HG03565 (cell line): ENCODE measurements around the gene FCF1.
"Not testable (repeated sequence)": the region's sequence is repeated elsewhere in the genome, so short reads cannot be mapped to it uniquely, and the experiment has no call there.

Experiments
- ATAC-seq: cut with Tn5 transposase; IDR thresholded peaks from one replicate; pipeline ENCODE4 v1.9.1; 2021; ENCODE audit warnings: mild to moderate bottlenecking, moderate library complexity; ENCODE audit not compliant: unreplicated experiment

Gene FCF1

DNA sequence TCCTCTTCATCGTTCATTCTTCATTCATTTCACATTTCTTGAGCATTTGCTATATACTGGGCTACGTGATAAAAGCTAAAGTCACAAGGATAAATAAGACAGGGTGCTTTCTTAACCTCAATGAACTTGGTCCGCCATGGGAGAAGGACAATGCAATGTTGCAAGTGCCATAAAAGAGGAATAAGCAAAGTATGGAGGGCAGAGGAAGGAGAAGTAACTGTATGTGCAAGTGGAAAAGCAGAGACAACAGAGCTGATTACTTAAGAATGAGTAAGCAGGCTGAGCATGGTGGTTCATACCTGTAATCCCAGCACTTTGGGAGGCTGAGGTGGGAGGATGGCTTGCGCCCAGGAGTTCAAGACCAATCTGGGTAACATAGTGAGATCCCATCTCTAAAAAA, 14.5 kb upstream of the FCF1 start:
- ATAC-seq = no peak

DNA sequence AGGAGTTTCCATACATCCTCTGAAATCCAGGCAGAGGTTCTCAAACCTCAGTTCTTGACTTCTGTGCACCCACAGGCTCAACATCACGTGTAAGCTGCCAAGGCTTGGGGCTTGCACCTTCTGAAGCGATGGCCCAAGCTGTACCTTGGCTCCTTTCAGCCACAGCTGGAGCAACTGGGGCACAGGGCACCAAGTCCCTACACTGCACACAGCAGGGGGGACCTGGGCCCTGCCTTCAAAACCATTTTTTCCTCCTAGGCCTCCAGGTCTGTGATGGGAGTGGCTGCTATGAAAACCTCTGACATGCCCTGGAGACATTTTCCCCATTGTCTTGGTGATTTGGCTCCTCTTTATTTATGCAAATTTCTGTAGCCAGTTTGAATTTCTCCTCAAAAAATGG, 10.7 kb upstream of the FCF1 start:
- no peak for ATAC-seq

DNA sequence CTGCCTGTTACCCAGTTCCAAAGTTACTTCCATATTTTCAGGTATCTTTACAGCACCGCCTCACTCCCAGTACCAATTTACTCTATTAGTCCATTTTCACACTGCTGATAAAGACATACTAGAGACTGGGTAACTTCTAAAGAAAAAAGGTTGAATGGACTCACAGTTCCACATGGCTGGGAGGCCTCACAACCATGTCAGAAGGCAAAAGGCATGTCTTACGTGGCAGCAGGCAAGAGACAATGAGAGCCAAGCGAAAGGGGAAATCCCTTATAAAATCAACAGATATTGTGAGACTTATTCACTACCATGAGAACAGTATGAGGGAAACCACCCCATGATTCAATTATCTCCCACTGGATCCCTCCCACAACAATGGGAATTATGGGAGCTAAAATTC, 9.9 kb upstream of the FCF1 start:
- no peak for ATAC-seq

DNA sequence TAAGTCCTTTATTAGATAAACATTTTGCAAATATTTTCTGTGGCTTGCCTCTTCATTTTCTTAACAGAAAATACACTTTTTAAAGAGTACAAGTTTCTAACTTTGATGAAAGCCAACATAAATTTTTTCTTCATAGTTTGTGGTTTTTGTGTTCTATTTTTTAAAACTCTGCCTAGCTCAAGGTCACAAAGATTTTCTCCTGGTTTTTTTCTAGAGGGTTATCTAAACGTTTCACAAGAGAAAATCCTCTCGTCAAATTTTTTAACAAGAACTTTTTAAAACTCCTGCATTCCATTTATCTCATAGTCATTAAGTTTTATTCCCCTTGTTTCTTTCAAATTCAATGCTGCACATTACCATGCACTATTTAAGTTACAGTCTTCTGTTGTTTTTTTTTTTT, 8.3 kb upstream of the FCF1 start:
- no peak for ATAC-seq

DNA sequence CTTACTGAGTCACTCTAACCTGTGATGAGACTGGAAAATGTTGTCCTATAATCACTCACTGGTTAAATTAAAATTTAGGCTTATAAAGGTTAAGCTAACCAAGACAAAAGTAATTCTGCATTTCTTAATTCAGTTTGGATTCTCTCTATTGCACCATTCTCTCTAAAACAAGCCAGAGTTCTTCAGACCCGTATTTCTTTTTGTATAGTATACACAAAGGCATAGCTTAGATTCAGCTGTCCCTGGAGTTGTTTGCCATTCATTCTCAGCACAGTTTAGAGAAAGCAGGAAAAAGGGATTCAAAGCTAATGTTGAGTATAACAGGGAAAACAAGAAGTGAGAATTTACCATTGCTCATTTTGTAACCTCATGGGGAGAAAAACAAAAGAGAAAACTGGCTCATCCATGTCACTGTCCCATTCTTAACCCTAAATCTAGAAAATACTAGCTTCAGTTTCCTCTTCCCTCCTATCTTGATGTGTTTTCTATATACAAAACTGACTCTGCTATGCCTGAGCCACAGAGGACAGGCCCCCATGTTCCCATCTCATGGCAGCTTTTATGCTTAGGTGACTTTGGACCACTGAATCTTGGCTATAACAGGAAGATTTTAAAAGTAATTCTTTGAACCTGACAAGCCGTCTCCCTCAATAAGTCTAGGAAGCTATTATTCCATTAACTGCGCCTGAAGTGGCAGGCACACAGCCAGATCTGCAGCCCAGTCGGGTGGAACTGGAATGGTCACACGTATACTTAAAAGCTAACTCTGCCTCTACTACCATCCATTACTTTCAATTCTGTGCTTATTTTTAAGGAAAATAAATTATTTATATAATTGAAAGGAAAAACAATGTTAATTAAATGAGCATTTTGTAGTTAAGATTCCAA, 7.1 kb upstream of the FCF1 start:
- ATAC-seq = no peak

DNA sequence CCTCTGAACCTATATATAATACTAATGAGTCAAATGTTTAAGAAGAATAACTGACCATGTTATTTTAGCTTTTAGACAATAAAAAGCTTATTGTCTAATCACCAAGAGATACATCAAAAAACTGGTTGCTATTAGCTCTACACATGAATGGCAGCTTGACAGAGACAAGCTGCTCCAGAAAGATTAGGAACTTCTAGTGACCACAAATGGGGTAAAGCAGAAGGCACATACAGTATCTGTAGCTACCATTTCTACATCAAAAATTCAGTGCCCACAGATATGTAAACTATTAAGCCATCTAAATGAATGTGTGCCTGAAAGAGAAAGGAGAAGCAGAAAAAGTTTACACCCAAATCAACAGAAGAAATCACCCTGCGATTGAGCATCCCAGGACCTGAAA, 2.5 kb upstream of the FCF1 start:
- ATAC-seq = no peak

DNA sequence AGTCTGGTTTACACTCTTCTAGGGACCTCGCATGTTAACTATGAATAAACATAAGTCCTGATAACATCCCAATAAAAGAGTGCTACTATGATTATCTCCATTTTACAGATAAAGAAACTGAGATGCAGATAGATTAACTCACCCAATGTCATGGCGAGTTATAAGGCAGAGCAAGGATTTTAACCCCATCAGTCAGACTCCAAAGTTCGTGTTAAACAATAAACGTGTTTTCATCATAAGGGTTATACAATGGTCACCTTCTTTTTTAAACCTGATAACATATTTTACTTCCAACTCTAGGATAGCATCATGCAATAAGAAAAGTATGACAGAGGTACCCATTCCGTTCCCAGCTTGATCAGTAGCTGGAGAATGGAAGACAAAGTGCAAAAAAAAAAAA, 1.3 kb upstream of the FCF1 start:
- ATAC-seq = no peak

DNA sequence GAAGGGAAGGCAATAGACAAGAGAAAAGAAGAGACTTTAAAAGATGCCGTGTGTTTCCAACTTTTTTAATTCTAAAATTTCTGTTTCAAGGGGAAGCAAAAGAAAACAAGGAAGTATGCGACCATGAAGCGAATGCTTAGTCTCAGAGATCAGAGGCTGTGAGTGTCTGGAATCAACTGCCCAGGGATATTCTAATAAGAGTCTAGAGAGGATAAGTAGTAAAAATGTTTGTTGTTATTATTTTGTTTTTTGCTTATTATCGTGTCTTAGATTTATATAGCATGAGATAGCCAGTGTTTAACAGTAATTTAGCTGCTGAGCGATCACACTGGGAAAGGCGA, 421 bp downstream of the FCF1 start:
- no peak for ATAC-seq

DNA sequence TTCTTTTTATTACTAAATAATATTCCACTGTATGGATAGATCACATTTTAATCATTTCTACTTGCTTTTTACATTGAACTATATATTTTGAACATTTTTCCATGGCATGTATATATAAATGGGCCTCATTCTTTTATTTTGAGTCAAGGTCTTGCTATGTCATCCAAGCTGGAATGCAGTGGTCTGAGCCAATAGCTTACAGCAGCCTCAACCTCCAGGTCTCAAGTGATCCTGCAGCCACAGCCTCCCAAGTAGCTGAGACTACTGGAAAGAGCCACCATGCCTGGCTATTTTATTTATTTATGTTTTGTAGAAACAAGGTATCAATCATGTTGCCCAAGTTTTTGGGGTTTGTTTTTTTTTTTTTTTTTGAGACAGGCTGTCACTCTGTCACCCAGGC, 7.6 kb downstream of the FCF1 start:
- ATAC-seq = no peak

DNA sequence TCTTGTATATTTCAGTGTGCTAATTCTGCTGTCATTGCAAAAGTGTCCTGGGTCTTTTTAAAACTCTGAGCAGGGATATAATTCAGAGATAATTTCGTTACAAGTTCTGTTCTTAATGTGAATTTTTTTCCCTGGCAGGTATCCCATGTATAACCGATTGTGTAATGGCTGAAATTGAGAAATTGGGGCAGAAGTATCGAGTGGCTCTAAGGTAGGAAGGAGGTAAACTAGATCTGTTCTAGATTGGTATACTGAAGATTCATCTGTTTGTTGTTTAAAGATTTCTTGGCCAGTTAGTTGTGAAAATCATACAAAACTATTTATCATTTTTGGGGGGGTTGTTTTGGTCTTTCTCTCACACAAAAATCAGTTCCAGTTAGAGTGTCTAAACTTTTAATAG, 10.2 kb downstream of the FCF1 start:
- no peak for ATAC-seq

DNA sequence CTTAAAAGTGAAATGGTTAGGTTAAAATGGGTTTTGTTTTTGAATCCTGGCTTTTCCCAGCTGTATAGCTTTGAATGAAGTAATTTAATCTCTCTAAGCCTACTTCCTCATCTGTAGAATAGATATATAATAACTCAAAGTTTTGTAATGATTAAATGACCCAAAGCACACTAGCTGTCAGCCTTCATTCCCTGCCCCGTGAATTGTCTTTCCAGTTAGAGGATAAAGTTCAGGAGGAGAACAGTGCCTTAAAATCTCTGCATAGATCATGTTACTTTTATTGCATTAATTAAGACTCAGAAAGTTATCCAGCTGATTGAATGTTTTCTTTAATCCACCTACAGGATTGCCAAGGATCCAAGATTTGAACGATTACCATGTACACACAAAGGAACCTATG, 19.4 kb downstream of the FCF1 start:
- no peak for ATAC-seq

DNA sequence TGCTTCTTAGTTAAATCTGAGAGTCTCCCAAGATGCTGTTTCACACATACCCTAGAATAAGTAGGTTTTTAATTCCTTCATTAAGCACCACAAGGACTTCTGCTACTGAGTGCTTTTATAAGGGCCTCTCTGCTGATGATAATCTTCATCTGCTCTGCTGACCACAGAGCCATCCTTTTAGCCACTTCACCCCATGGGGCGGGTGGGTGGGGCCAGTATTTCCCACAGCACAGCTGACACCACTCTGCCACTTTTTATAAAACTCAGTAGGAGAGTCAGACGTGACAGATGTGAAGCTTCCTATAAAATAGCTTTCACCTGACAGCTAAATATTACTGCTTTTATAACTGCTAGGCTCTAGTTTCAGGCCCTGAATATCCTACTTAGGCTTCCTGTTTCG, 20.3 kb downstream of the FCF1 start:
- ATAC-seq = no peak

DNA sequence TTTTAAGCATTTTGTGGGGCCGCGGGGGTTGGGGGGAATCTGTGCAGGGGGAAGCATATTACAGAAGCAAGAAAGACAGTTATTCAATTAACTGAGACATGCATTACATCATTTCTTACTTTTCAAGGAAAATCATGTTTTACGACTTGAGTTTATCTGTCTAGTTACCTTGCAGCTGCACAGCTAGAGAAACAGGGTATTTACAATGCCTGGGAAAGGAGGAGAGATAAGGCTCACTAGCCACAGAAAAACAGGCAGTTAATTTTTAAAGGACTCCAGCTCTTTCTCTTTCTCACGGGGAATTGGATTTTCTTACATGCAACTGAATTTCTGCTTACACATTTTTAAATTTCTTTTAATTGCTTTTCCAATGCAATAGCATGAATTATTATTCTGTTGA, 22.2 kb downstream of the FCF1 start:
- no peak for ATAC-seq

DNA sequence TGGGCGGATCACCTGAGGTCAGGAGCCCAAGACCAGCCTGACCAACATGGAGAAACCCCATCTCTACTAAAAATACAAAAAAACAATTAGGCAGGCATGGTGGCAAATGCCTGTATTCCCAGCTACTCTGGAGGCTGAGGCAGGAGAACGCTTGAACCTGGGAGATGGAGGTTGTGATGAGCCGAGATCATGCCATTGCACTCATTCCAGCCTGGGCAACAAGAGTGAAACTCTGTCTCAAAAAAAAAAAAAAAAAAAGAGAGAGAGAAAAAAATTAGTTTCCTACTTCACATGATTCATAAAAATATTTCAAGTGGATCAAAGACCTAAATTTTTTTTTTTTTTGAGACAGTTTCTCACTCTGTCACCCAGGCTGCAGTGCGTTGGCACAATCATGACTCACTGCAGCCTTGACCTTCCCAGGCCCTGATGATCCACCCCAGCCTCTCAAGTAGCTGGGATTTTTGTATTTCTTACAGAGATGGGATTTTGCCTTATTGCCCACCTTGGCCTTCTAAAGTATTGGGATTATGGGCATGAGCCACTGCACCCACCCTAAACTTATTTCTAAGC, 24.9 kb downstream of the FCF1 start:
- ATAC-seq = no peak

DNA sequence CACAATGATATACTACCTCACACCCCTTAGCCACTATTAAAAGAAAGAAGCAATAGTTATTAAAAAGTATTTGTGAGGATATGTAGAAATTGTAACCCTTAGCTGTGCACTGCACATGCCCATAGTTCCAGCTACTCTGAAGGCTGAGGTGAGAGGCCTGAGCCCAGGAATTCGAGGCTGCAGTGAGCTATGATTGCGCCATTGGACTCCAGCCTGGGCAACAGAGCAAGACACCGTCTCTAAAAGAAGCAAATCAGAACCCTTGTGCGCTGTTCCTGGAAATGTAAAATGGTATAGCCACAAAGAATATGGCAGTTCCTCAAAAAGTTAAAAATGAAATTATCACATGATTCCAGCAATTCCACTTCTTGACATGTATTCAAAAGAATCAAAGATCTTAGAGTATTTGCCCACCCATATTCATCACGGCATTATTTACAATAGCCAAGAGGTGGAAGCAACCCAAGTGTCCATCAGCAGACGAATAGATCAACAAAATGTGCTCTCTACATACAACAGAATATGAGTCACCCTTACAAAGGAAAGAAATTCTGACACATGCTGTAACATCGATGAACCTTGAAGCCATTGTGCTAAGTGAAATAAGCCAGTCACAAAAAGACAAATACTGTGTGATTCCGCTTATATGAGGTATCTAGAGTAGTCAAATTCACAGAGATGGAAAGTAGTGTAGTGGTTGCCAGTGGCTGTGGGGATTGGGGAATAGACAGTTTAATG, 26.5 kb downstream of the FCF1 start:
- ATAC-seq = no peak

DNA sequence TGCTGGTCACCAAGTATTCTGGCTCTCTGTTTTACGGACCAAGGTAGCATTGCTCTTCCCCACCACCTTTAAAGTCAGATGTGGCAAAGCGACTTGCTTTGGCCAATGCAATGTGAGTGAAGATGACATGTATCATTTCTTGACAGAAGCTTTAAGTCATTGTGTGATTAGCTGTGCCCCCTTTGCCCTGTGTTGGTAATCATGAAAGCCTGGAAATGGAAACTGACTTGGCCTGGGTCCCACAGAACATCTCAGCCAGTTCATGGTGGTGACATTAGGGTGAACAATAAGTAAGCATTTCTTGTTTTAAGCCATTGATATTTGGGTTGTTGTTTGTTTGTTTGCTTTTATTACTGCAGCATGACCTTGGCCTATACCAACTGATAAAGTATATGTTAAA, 34.3 kb downstream of the FCF1 start:
- no peak for ATAC-seq

DNA sequence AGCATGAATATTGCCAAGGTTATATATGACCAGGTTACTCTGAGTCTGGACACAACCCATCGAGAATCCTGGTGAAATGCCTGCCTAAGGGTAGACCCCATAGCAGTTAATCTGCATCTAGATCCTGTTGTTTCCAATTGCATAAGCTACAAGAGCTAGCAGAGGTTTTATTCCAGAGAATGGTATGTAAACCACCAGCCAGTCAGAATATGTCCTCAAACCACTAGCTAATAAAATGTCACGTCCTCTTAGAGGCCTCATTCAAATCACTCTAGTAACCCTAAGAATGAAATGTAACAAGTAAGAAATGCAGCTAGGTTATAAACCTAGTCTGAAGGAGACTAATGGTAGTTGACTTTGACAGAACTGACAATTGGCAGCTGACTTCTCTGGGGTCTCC, 41.2 kb downstream of the FCF1 start:
- no peak for ATAC-seq

DNA sequence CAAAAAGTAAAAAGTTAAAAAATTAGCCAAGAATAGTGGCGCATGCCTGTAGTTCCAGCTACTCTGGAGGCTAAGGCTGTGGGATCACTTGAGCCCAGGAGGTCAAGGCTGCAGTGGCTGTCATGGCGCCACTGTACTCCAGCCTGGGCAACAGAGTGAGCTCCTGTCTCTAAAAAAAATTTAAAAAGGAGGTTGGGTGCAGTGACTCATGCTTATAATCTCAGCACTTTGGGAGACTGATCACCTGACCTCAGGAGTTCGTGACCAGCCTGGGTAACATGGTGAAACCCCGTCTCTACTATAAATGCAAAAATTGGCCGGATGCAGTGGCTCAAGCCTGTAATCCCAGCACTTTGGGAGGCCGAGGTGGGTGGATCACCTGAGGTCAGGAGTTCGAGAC, 42.0 kb downstream of the FCF1 start:
- ATAC-seq = no peak

DNA sequence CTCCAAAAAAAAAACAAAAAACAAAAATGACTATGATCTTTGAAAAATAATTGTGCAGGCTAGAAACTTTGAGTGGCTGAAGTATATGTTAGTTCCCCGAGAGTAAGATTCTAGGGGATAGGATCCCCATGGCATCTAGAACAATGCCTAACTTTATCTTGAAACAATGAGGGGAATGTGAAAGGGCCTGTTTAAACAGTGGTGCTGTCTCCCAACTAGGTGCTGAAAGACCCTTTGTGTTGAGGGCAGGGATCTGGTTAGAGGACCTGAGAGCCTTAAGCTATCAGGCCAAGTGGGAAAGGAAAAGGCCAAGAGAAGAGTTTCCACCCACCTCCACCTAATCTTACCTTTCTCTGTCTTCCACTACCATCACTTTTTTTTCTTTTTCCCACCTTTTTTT, 43.4 kb downstream of the FCF1 start:
- no peak for ATAC-seq

DNA sequence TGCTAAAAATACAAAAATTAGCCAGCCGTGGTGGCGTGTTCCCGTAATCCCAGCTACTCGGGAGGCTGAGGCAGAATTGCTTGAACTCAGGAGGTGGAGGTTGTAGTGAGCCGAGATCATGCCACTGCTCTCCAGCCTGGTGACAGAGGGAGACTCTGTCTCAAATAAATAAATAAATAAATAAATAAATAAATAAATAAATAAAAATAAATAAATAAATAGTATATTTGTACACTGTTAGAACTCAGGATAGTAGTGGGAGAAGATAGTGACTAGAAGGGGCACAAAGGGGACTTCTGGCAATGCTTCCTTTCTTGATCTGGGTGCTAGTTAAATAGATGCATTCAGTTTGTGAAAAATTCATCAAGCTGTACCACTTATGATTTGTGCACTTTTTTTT, 45.6 kb downstream of the FCF1 start:
- not testable (repeated sequence) for ATAC-seq

DNA sequence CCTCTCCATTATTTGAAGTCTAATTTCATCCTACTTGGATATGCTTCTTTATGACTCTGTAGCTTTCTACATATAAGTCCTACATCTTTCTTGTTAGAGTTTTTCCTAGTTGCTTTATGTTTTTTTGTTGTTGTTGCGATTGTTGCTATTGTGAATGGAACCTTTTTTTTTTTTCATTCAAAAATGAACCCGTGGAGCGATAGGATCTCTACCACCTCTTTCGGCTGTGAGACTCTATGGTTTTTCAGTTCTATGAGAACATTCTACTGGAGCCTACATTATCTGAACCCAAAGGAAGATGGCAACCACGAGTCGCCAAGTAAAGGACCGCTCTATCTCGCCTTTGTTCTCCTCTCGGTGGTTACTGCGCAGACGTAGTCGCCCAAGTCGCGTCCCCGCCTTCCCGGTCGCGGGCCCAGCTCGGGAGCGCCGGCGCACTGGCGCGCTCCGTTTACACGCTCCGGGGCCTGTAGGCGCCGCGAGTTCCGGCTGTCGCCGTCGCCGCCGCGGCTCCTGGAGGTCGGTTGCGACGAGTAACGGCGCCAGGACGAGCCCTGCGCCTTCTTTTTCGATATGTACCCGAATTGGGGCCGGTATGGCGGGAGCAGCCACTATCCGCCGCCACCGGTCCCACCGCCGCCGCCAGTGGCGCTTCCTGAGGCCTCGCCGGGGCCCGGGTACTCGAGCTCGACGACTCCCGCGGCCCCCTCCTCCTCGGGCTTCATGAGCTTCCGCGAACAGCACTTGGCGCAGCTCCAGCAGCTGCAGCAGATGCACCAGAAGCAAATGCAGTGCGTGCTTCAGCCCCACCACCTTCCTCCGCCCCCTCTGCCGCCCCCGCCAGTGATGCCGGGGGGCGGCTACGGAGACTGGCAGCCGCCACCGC, 50.2 kb downstream of the FCF1 start, which contains the start of gene YLPM1:
Gene YLPM1, plus strand, starts transcription at position 400 of the 886 bp plus-strand sequence. Its CDS starts 174 bp downstream, at position 574.
- peak; percentile 88 for ATAC-seq
